Testis (tissue), 3 donors: ENCODE measurements around the gene SYNE1. TPM values are rescaled to one million over a fixed set of nuclear protein-coding genes. Genes with fewer than 3 reads are reported as not detected.

Source experiments
- DNase-seq: peaks from one replicate; pipeline ENCODE4 v3.0.0-alpha.2; 2019
- H3K27ac ChIP-seq, 2 donors: fragments of 200-600 bp; sonication (generic); one replicate each; pipeline ENCODE4 v1.5.1; 2019
- H3K27me3 ChIP-seq: fragments of 200-600 bp; sonication (generic); one replicate; pipeline ENCODE4 v1.5.1; 2019
- H3K36me3 ChIP-seq: fragments of 200-600 bp; sonication (generic); one replicate; pipeline ENCODE4 v1.5.1; 2017; ENCODE audit warnings: low read depth; ENCODE audit errors: missing control alignments
- H3K4me1 ChIP-seq: fragments of 200-600 bp; sonication (generic); one replicate; pipeline ENCODE4 v1.5.1; 2019
- H3K4me3 ChIP-seq, 2 donors: fragments of 200-600 bp; sonication (generic); one replicate each; pipeline ENCODE4 v1.5.1; 2017 to 2019
- H3K9me3 ChIP-seq: fragments of 200-600 bp; sonication (generic); one replicate; pipeline ENCODE4 v1.5.1; 2017
- CTCF ChIP-seq, 3 experiments: fragments of 450-650 bp in 2 of 3; fragments of 200-600 bp in 1 of 3; sonication (generic) in 1 of 3; IDR thresholded peaks; one replicate each; pipeline ENCODE4 v1.5.1; 2016 to 2019; ENCODE audit warnings: antibody characterized with exemption in 3 of 3, mild to moderate bottlenecking in 2 of 3, moderate library complexity in 1 of 3
- POLR2A ChIP-seq: fragments of 450-650 bp; IDR thresholded peaks from one replicate; pipeline ENCODE4 v1.6.1; 2017; ENCODE audit warnings: antibody characterized with exemption, mild to moderate bottlenecking, moderate library complexity
- WGBS, 2 donors: methylation state at CpG; one replicate each; pipeline ENCODE4 v1.1.5; 2018; 5-methylcytosine and 5-hydroxymethylcytosine counted together
- intact Hi-C: fragments of 100-400 bp; cut with DNase I; formaldehyde crosslinking; loops from one replicate; pipeline ENCODE4 v1.15.1; 2023; ENCODE audit warnings: low total_unique reads
- polyA plus RNA-seq: library from polyadenylated mRNA; stranded (reverse); fragments of 350-450 nt; fragmentation: Illumina TruSeq; extraction: RNeasy Lipid Tissue Mini Kit (QIAGEN cat#74804); gene quantifications from one replicate; pipeline ENCODE4 v1.2.3, GENCODE V29; 2014; ENCODE audit warnings: low read depth, low replicate concordance; ENCODE audit not compliant: insufficient read depth
- total RNA-seq, 2 donors: library from RNA; depleted of rRNA; stranded (reverse); fragments of >200 nt; gene quantifications; one replicate each; pipeline ENCODE4 v1.2.3, GENCODE V29; 2016

SYNE1 gene
- total and polyA plus RNA-seq, 3 donors from 2014 or later, result 57.2 to 255 (median 228) TPM

GRCh38 chr6:152309648-152310047 is 327.5 kb downstream of the SYNE1 start:
- H3K36me3 ChIP-seq, result no peaks in the 10 kb centered on the region

GRCh38 chr6:152309006-152309405 is 328.2 kb downstream of the SYNE1 start:
- Histone ChIP-seq H3K4me1 (peaks cover under 1% of the 10 kb centered on the region), H3K27me3 (no peaks in the 10 kb centered on the region), H3K9me3 (no peaks in the 10 kb centered on the region), H3K36me3 (no peaks in the 10 kb centered on the region), H3K4me3 (no peak overlapping the region), H3K27ac (no peak overlapping the region)
- WGBS, 2 donors, result 93 to 97% methylated on average over 3 of the region's 3 CpGs
- no peak for DNase-seq
- intact Hi-C loops, result no loop called here
- TF ChIP-seq POLR2A (no peak), CTCF (IDR thresholded peaks at IDR 0.05) (no peak)

More at GRCh38 chr6:152309648-152310047, 327.5 kb downstream of the SYNE1 start:
- intact Hi-C loops, result no loop called here
- H3K4me3 ChIP-seq, result no peak overlapping the region
- no peak for TF ChIP-seq POLR2A
- TF ChIP-seq CTCF (IDR thresholded peaks at IDR 0.05), result no peak
- H3K9me3 ChIP-seq, result no peaks in the 10 kb centered on the region
- H3K4me1 ChIP-seq, result peaks cover 5% of the 10 kb centered on the region
- 88 to 92% methylated on average over 6 of the region's 6 CpGs for WGBS, 2 donors
- no peak overlapping the region for H3K27ac ChIP-seq
- DNase-seq, result no peak
- H3K27me3 ChIP-seq, result no peaks in the 10 kb centered on the region

GRCh38 chr6:152308306-152308705 is 328.9 kb downstream of the SYNE1 start:
- no peak overlapping the region for H3K4me3 ChIP-seq
- no peaks in the 10 kb centered on the region for H3K27me3 ChIP-seq
- TF ChIP-seq CTCF (IDR thresholded peaks at IDR 0.05) (no peak), POLR2A (no peak)
- H3K9me3 ChIP-seq, result no peaks in the 10 kb centered on the region
- no peaks in the 10 kb centered on the region for H3K36me3 ChIP-seq
- no peak for DNase-seq
- H3K4me1 ChIP-seq, result no peaks in the 10 kb centered on the region
- 92 to 96% methylated on average over 5 of the region's 5 CpGs for WGBS, 2 donors
- no peak overlapping the region for H3K27ac ChIP-seq
- intact Hi-C loops, result no loop called here

- DNase-seq, result no peak
- H3K27me3 ChIP-seq, result no peaks in the 10 kb centered on the region
- 29 to 36% methylated on average over 1 of the region's 1 CpG for WGBS, 2 donors
- no peaks in the 10 kb centered on the region for H3K4me1 ChIP-seq
- TF ChIP-seq CTCF (IDR thresholded peaks at IDR 0.05) (no peak), POLR2A (no peak)
- intact Hi-C loops, result no loop called here
- no peak overlapping the region for H3K4me3 ChIP-seq
- H3K36me3 ChIP-seq, result no peaks in the 10 kb centered on the region
- peak overlapping the region in 1 of 2 donors; percentile 18 for H3K27ac ChIP-seq
- H3K9me3 ChIP-seq, result no peaks in the 10 kb centered on the region
These were observed 331.5 kb downstream of the SYNE1 start for GRCh38 chr6:152305672-152306071.

- peak overlapping the region; percentile 55 to 62 for H3K4me3 ChIP-seq
- no peaks in the 10 kb centered on the region for H3K4me1 ChIP-seq
- WGBS, 2 donors, result 0 to 1% methylated on average over 34 to 41 of the region's 44 CpGs
- intact Hi-C loops, result no loop called here
- no peak for TF ChIP-seq POLR2A
- TF ChIP-seq CTCF (IDR thresholded peaks at IDR 0.05), result peak; percentile 51 to 56 (median 54)
- peak; percentile 89 for DNase-seq
- no peaks in the 10 kb centered on the region for H3K36me3 ChIP-seq
- H3K27ac ChIP-seq, result peak overlapping the region; percentile 46 to 82
- H3K27me3 ChIP-seq, result no peaks in the 10 kb centered on the region
- no peaks in the 10 kb centered on the region for H3K9me3 ChIP-seq
These were observed 335.2 kb downstream of the SYNE1 start for GRCh38 chr6:152301765-152302568.
